Trophoblast cell (in vitro differentiated cells and primary cell): ENCODE data around the gene PIP4P1.

Source experiments
- DNase-seq, 2 donors: peaks; one replicate each; pipeline ENCODE4 v3.0.0-alpha.2; 2016
- H2AFZ ChIP-seq: 2 replicates; pipeline ENCODE4 v1.6.1; 2013; ENCODE audit warnings: low read length, moderate library complexity, mild to moderate bottlenecking; ENCODE audit not compliant: insufficient read depth, poor library complexity
- H2AK5ac ChIP-seq: 2 replicates; pipeline ENCODE4 v1.6.1; 2013; ENCODE audit warnings: mild to moderate bottlenecking, low read length
- H2BK120ac ChIP-seq: 2 replicates; pipeline ENCODE4 v1.6.1; 2013; ENCODE audit warnings: low read length, mild to moderate bottlenecking, moderate library complexity; ENCODE audit not compliant: insufficient read depth, poor library complexity
- H2BK12ac ChIP-seq: 2 replicates; pipeline ENCODE4 v1.6.1; 2013; ENCODE audit warnings: mild to moderate bottlenecking, low read length, moderate library complexity
- H2BK5ac ChIP-seq: 2 replicates; pipeline ENCODE4 v1.6.1; 2013; ENCODE audit warnings: low read length, low read depth, moderate library complexity, mild to moderate bottlenecking; ENCODE audit not compliant: poor library complexity
- H3K14ac ChIP-seq: 2 replicates; pipeline ENCODE4 v1.6.1; 2013; ENCODE audit warnings: mild to moderate bottlenecking, low read length
- H3K18ac ChIP-seq: 2 replicates; pipeline ENCODE4 v1.6.1; 2013; ENCODE audit warnings: mild to moderate bottlenecking, low read length
- H3K23ac ChIP-seq: 2 replicates; pipeline ENCODE4 v1.6.1; 2013; ENCODE audit warnings: low read length
- H3K27ac ChIP-seq: 2 replicates; pipeline ENCODE4 v1.5.1; 2013; ENCODE audit warnings: low read depth, mild to moderate bottlenecking, inconsistent platforms, low read length, moderate library complexity
- H3K27me3 ChIP-seq: 2 replicates; pipeline ENCODE4 v1.6.1; 2013; ENCODE audit warnings: inconsistent platforms, mild to moderate bottlenecking, low read length, moderate library complexity; ENCODE audit not compliant: insufficient read depth
- H3K36me3 ChIP-seq, 2 experiments: 1 replicate in 1 of 2; 2 replicates in 1 of 2; pipeline ENCODE4 v1.6.1; 2013; ENCODE audit warnings: low read length in 2 of 2, mild to moderate bottlenecking in 2 of 2, moderate library complexity in 1 of 2; ENCODE audit not compliant: insufficient read depth in 2 of 2, control insufficient read depth in 1 of 2
- H3K4ac ChIP-seq: 2 replicates; pipeline ENCODE4 v1.6.1; 2013; ENCODE audit warnings: low read depth, mild to moderate bottlenecking, low read length, moderate library complexity
- H3K4me1 ChIP-seq, 2 experiments: 1 replicate in 1 of 2; 2 replicates in 1 of 2; pipeline ENCODE4 v1.6.1; 2013; ENCODE audit warnings: low read length in 2 of 2, mild to moderate bottlenecking in 2 of 2, moderate library complexity in 1 of 2; ENCODE audit not compliant: insufficient read depth in 2 of 2, control insufficient read depth in 1 of 2
- H3K4me2 ChIP-seq: 2 replicates; pipeline ENCODE4 v1.6.1; 2013; ENCODE audit warnings: inconsistent platforms, mild to moderate bottlenecking, low read length, moderate library complexity
- H3K4me3 ChIP-seq: 2 replicates; pipeline ENCODE4 v1.5.1; 2013; ENCODE audit warnings: mild to moderate bottlenecking, low read depth, low read length, inconsistent platforms
- H3K79me1 ChIP-seq: one replicate; pipeline ENCODE4 v1.6.1; 2013; ENCODE audit warnings: low read length
- H3K79me2 ChIP-seq: 2 replicates; pipeline ENCODE4 v1.6.1; 2013; ENCODE audit warnings: low read length, mild to moderate bottlenecking; ENCODE audit not compliant: control insufficient read depth, insufficient read depth, poor library complexity
- H3K9ac ChIP-seq: 2 replicates; pipeline ENCODE4 v1.6.1; 2013; ENCODE audit warnings: mild to moderate bottlenecking, low read length
- H3K9me3 ChIP-seq: 2 replicates; pipeline ENCODE4 v1.6.1; 2013; ENCODE audit warnings: low read depth, mild to moderate bottlenecking, control low read depth, inconsistent platforms, low read length; ENCODE audit not compliant: insufficient read depth
- H4K12ac ChIP-seq: 2 replicates; pipeline ENCODE4 v1.6.1; 2013; ENCODE audit warnings: low read depth, mild to moderate bottlenecking, low read length, moderate library complexity
- H4K8ac ChIP-seq: 2 replicates; pipeline ENCODE4 v1.6.1; 2013; ENCODE audit warnings: low read depth, mild to moderate bottlenecking, low read length, moderate library complexity
- H4K91ac ChIP-seq: one replicate; pipeline ENCODE4 v1.6.1; 2013; ENCODE audit warnings: low read depth, mild to moderate bottlenecking, low read length, moderate library complexity
- WGBS: extraction: QIAGEN DNeasy Blood & Tissue Kit; methylation state at CpG from one replicate; pipeline ENCODE4 v1.1.7; 2013; ENCODE audit warnings: missing lambda C conversion rate; ENCODE audit not compliant: insufficient read length, insufficient coverage; ENCODE audit errors: extremely low coverage; 5-methylcytosine and 5-hydroxymethylcytosine counted together

PIP4P1 gene

DNA sequence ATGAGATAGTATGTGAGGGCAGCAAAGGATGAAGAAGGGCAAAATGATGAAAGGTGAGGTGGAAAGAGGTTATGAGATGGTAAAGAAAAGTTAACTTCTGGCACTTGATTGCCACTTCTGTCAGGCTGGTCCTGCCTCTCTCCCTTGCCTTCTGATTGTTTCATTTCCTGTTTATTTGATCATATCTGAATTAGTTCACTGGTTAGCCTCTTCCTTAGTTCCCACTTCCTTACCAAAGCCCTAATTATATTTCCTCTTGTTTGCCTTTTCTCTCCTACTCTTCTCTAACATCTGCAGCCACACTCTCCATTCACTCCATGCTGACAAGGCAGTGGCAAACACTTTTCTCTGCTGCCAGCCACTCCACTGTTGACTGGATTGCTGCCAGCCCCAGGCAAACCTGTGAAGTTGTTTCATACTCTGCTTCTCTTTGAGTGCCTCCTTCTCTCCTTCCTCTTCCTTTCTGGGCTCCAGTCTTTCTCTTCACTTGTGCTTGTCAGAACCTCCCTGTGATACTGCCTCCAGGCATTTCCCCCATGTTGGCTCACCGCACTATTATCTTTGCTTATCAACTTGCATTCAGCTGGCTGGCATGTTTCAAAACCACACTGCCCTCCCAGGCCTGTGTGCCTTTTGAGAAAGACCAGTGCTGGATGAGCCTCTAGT is 16.1 kb upstream of the PIP4P1 start:
- Histone ChIP-seq H3K27me3 (no peaks in the 10 kb centered on the region), H3K27ac (no peak overlapping the region), H3K79me1 (no peaks in the 10 kb centered on the region), H3K23ac (no peak overlapping the region), H3K79me2 (no peaks in the 10 kb centered on the region), H3K4ac (no peak overlapping the region), H2AFZ (no peak overlapping the region), H3K4me3 (no peak overlapping the region), H3K9me3 (no peaks in the 10 kb centered on the region), H3K9ac (no peak overlapping the region), H4K12ac (no peak overlapping the region), H3K36me3 (peaks cover 17 to 24% of the 10 kb centered on the region in 2 experiments), H3K4me1 (peaks cover 3 to 7% of the 10 kb centered on the region in 2 experiments), H2AK5ac (no peak overlapping the region), H3K4me2 (no peak overlapping the region), H3K18ac (no peak overlapping the region), H2BK5ac (no peak overlapping the region), H4K8ac (no peak overlapping the region), H4K91ac (no peak overlapping the region), H2BK120ac (no peak overlapping the region), H2BK12ac (no peak overlapping the region), H3K14ac (no peak overlapping the region)
- DNase-seq, result peak; percentile 97 to 99
- WGBS, result no CpG with 5 or more reads among the region's 1 CpG

DNA sequence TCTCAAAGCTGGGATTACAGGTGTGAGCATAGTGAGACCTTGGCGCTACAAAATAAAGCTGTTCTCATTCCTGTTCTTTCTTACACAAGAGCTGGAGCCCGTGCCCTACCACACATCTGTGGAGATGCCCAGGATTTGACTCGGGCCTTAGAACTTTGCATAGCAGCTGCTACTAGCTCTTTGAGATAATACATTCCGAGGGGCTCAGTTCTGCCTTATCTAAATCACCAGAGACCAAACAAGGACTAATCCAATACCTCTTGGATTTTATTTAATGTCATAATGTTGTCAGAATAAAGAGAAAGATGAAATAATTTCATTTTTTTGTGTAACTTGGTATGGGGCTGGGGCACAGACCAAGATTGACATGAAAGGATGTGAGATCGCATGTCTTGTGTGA is 15.5 kb upstream of the PIP4P1 start:
- Histone ChIP-seq H3K4me2 (no peak overlapping the region), H4K8ac (no peak overlapping the region), H4K12ac (no peak overlapping the region), H3K9me3 (no peaks in the 10 kb centered on the region), H3K27me3 (no peaks in the 10 kb centered on the region), H4K91ac (no peak overlapping the region), H3K9ac (no peak overlapping the region), H3K4ac (no peak overlapping the region), H3K79me1 (no peaks in the 10 kb centered on the region), H2BK12ac (no peak overlapping the region), H2BK5ac (no peak overlapping the region), H2AFZ (no peak overlapping the region), H3K14ac (no peak overlapping the region), H3K4me1 (peaks cover 3 to 7% of the 10 kb centered on the region in 2 experiments), H2BK120ac (no peak overlapping the region), H3K18ac (no peak overlapping the region), H3K4me3 (no peak overlapping the region), H2AK5ac (no peak overlapping the region), H3K27ac (no peak overlapping the region), H3K36me3 (peaks cover 17 to 28% of the 10 kb centered on the region in 2 experiments), H3K23ac (no peak overlapping the region), H3K79me2 (no peaks in the 10 kb centered on the region)
- DNase-seq, result no peak
- WGBS, result no CpG with 5 or more reads among the region's 5 CpGs

GRCh38 chr14:20472536-20473169 is 11.4 kb upstream of the PIP4P1 start:
- no peak overlapping the region for H3K23ac ChIP-seq
- H3K27ac ChIP-seq, result no peak overlapping the region
- peaks cover 17 to 28% of the 10 kb centered on the region in 2 experiments for H3K36me3 ChIP-seq
- no peak overlapping the region for H3K4ac ChIP-seq
- H3K4me3 ChIP-seq, result no peak overlapping the region
- no CpG with 5 or more reads among the region's 2 CpGs for WGBS
- peaks cover 10% of the 10 kb centered on the region for H3K79me1 ChIP-seq
- DNase-seq, result no peak
- H2AFZ ChIP-seq, result no peak overlapping the region
- H3K4me1 ChIP-seq, result peaks cover 5 to 15% of the 10 kb centered on the region in 2 experiments
- H3K18ac ChIP-seq, result no peak overlapping the region
- H2BK120ac ChIP-seq, result no peak overlapping the region
- H3K9me3 ChIP-seq, result no peaks in the 10 kb centered on the region
- H2AK5ac ChIP-seq, result no peak overlapping the region
- H3K14ac ChIP-seq, result no peak overlapping the region
- H4K12ac ChIP-seq, result no peak overlapping the region
- no peak overlapping the region for H2BK12ac ChIP-seq
- no peak overlapping the region for H3K9ac ChIP-seq
- no peak overlapping the region for H4K8ac ChIP-seq
- peaks cover 2% of the 10 kb centered on the region for H3K79me2 ChIP-seq
- no peak overlapping the region for H4K91ac ChIP-seq
- no peak overlapping the region for H3K4me2 ChIP-seq
- H3K27me3 ChIP-seq, result no peaks in the 10 kb centered on the region
- no peak overlapping the region for H2BK5ac ChIP-seq

DNA sequence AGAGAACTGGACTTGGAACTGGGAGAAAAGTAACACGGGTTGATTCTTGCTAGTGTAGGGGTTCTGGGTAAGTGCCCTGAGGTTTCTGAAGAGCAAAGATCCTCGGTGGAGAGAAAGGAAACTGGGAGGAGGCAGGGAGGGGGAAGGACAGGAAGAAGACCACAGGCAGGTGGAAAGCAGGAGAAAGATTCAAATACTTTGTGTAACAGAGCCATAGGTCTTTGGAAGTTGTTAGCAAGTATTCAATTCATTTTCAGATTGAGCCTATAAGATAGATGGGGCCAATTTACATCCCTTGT is 9.3 kb upstream of the PIP4P1 start:
- H3K9ac ChIP-seq, result no peak overlapping the region
- no peak overlapping the region for H2BK120ac ChIP-seq

More for the DNA sequence above, 9.3 kb upstream of the PIP4P1 start:
- peaks cover 12 to 20% of the 10 kb centered on the region in 2 experiments for H3K36me3 ChIP-seq
- H2BK5ac ChIP-seq, result no peak overlapping the region
- no peak overlapping the region for H3K4me3 ChIP-seq
- H4K8ac ChIP-seq, result peak overlapping the region; percentile 57
- peak overlapping the region; percentile 81 for H3K4me2 ChIP-seq
- no CpG with 5 or more reads among the region's 2 CpGs for WGBS
- H3K4me1 ChIP-seq, result peaks cover 2 to 8% of the 10 kb centered on the region in 2 experiments
- H2AK5ac ChIP-seq, result no peak overlapping the region
- no peak overlapping the region for H2AFZ ChIP-seq
- peak overlapping the region; percentile 55 for H3K27ac ChIP-seq
- peaks cover 2% of the 10 kb centered on the region for H3K79me2 ChIP-seq
- no peaks in the 10 kb centered on the region for H3K27me3 ChIP-seq
- H4K91ac ChIP-seq, result no peak overlapping the region
- no peak for DNase-seq
- no peak overlapping the region for H4K12ac ChIP-seq
- H3K9me3 ChIP-seq, result no peaks in the 10 kb centered on the region
- no peak overlapping the region for H3K14ac ChIP-seq
- H3K18ac ChIP-seq, result no peak overlapping the region
- peaks cover 10% of the 10 kb centered on the region for H3K79me1 ChIP-seq
- H2BK12ac ChIP-seq, result no peak overlapping the region
- no peak overlapping the region for H3K23ac ChIP-seq
- H3K4ac ChIP-seq, result no peak overlapping the region
